ENCODE results near the gene TEFM.
"Not testable (repeated sequence)": the region's sequence is repeated elsewhere in the genome, so short reads cannot be mapped to it uniquely, and the experiment has no call there.

TEFM gene

DNA sequence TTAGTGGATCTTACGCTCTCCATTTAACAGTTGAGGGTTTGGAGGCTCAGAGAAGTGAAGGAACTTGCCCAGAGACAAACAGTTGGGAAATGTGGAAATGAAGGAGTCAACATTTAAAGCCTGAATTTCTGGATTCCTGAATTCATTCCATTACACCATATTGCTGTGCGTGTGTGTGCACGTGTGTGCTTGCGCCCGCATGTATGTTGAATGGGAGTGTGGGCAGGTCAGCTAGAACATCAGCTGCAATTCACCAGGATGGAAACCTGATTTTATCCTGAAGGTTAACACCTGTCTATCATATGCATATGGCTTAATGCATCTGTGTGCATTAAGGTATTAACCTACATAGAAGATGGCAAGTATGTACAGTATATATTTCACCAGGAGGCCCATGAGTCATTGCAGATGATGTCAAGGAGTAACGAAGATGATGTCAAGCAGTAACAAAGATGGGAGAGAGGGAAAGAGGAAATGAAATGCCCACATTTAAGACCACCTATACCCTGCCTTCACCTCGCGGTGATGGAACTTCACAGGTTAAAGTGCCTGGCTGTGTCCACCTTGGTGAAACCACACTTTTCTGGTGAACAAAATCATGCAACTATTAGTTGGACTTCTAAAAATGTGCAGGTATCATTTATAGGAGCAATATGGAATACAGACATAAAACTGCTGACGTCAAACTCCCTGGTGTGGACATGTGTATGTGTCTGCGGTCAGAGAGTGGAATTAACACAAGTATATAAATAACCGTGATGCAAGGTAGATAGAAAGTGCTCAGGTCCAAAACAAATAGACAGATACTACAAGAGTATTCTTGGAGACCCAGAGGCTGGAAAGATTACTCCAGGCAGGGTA is 14.9 kb upstream of the TEFM start:
- DNase-seq: no peak

DNA sequence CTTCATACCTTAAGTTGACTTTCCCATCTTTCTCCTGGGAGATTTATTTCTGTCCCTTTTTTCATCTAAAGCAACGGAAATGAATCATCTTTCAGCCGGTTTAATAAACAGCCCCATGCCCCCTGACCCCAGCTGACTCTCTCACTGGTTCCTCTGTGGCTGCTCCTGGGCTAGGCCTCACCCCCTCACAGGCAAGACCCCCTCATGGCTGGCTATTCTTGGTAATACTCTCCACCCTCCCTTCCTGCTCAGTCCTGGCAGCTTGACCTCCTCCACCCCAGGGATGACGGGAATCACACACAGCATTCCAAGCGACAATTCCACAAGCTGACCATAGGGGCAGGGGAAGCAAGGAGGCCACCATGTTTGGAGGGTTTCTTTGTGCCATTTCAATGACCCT is 14.2 kb upstream of the TEFM start:
- no peak for DNase-seq

DNA sequence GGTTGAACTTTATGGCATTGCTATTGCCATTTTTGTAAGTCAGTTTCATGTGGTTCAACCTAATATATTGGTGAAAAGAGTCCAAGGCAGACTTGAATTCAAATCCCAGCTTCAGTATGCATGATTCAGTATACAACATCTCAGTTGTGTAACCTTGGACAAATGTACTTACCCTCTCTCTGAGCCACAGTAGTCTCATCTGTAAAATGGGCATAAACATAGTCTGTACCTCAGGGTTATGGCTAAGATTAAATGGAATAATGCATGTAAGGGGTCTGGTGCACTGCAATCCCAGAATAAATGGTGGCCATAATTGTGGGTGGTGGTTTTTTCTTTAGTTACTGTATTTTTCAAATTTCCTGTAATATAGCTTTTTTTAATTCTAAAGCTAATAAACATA is 11.0 kb upstream of the TEFM start:
- DNase-seq: no peak

DNA sequence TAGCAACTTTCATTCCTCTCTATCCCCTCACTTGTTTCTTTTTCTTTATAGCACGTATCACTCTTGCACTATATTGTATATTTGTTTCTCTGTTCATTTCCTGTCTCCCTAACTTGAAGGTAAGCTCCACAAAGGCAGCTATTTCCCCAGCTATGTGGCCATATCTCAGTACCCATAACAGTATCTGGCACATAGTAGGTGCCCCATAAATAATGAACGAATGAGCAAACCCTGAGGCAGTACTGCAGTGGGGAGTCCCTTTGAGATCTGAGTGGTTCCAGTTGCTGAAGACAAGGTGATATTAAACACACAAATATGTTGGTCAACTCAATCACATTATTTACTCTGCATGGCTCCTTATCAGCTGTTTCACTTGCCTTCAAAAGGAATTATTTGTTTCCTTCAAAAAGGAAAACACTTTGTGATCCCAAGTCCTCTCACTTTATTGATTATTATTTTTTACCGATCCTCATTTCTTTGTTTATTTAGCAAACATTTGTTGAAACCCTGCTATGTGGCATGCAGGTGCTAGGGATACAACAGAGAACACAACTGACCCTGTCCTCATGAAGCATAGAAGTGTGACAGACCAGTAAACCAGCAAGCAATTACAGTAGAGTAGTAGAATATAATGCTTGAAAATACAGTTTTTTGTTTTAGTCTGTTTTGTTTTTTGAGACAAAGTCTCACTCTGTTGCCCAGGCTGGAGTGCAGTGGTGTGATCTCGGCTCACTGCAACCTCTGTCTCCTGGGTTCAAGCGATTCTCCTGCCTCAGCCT is 10.0 kb upstream of the TEFM start:
- no peak for DNase-seq

DNA sequence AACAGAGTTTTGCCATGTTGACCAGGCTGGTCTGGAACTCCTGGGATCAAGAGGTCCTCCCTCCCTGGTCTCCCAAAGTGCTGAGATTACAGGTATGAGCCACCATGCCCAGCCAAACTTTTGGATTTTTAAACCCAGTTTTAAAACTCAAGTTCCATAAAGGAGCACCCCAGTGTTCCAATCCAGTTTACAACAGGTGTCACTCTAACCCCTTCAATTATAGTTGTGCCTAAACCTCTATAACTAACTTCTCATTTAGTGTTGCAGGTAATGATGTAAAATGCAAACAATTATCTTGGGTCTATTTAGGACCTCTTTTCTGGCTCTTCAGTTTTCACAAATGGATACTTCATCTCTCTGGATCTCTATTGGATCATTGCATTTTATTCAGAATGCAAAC is 7.9 kb upstream of the TEFM start:
- DNase-seq: no peak

DNA sequence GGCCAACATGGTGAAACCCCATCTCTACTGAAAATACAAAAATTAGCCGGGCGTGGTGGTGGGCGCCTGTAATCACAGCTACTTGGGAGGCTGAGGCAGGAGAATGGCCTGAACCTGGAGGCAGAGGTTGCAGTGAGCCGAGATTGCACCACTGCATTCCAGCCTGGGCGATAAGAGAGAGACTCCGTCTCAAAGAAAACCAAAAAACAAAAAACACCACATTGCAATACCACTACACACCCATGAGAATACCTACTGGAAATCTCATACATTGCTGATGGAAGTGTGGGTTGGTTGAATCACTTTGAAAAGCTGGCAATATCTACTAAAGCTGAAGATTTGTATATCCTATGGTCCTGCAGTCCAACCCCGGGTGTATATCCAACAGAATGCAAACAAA is 4.1 kb upstream of the TEFM start:
- not testable (repeated sequence) for DNase-seq

DNA sequence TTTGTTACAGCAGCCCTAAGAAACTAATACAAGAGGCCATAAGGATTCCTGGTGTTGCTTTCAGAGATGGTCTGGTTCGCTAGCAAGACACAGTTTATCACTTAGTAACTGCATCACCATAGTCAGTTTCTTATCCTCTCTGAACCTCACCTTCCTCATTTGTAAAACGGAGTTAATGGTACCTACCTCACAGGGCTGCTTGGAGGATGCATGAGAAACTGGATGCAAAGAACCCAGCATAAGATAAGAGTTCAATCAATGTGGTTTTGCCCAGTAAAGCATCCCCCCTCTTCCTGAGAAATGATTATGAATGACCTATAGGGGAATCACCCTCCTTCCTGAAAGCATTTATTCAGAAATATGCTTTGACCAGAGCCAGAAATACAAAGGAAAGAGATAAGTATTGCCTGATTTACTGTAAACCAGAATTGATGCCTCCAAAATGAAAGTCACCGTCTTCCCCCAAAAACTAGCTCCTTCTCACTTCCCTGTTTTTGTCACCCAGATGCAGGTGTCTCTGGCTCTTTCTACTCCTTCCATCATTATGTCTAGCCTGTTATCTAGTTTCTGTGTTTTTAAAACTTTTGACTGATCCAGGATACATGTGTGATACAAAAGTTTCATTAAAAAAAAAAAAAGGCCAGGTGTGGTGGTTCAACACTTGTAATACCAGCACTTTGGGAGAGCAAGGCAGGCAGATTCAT is 2.8 kb upstream of the TEFM start:
- no peak for DNase-seq

DNA sequence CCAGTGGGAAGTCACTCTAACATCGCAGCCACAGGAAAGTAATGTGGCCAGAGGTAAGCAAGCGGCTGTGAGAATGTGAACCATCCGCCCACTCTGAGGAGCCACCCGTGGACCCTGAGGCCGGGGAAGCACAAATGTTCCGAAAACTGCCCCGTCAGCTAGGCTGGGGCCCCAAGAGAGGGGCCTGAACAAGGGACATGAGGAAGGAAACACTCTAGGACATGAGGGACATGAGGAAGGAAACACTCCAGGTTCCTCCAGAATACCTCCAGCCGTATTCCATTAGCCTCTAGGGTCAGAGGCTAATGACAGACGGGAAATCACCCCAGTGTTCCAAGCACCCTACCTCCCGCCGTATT is 317 bp downstream of the TEFM start:
- DNase-seq: peak in 1 of 2 donors; percentile 43

DNA sequence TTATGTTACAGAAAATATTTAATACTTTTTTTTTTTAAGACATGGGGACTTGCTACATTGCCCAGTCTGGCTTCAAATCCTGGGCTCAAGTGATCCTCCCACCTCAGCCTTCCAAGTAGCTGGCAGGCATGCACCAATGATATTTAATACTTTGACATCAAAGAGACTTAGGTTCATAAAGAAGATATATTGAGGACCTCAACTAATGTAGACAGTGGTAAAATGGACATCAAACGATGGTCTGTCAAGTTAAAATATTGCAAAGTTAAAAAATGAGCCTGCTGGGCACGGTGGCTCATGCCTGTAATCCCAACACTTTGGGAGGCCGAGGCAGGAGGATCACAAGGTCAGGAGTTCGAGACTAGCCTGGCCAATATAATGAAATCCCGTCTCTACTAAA is 8.7 kb downstream of the TEFM start:
- no peak for DNase-seq

DNA sequence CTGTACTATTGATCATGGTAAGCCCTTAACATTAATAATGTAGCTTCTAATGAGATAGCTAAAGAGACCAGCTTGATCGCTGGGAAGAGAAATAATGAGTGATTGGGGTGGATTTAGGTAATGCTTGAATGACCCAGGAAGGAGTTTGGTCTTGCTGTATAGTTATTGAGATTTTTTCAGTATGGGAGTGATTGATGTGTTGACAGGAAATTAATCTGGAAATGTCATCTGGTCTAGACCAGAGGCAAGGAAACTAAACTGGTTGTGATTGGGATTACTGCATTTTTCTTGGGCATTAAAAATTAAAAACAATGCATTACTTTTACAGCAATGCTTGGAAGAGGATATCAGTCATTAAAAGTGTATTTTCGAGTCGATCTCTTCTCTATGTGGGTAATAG is 11.8 kb downstream of the TEFM start:
- DNase-seq: no peak

DNA sequence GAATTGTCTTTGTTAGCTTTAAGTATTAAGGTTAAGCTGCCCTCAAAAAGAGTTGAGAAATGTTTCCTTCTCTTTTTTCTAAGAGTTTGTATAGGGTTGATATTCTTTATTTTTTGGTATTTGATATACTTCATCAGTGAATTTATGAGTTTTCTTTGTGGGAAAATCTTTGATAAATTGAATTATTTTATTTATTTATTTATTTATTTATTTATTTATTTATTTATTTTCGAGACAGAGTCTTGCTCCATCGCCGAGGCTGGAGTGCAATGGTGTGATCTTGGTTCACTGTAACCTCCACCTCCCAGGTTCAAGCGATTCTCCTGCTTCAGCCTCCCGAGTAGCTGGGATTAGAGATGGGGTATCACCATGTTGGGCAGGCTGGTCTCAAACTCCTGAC is 19.9 kb downstream of the TEFM start:
- DNase-seq: no peak

DNA sequence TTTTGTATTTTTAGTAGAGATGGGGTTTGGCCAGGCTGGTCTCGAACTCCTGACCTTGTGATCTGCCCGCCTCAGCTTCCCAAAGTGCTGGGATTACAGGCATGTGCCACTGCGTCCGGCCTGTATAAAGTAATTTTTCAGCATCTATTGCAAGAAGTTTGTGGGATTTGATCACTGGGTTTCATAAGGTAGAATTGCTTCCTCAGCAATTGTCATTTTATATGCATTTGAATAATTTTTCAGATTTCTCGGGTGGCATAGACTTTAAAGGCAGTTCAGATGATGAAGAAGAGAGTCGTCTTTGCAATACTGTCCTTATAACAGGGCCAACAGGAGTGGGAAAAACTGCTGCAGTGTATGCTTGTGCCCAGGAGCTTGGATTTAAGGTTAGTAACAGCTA is 37.0 kb downstream of the TEFM start:
- DNase-seq: no peak

DNA sequence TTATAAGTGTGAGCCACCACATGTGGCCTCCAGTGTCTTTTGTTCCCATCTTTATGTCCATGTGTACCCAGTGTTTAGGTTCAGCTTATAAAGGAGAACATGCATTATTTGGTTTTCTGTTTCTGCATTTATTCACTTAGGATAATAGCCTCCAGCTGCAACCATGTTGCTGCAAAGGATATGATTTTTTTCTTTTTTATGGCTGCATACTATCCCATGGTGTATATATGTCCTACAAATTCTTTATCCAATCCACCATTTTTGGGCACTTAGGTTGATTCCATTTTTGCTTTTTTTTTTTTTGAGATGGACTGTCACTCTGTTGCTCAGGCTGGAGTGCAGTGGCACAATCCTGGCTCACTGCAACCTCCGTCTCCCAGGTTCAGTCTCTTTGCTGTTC is 41.4 kb downstream of the TEFM start:
- DNase-seq: no peak

DNA sequence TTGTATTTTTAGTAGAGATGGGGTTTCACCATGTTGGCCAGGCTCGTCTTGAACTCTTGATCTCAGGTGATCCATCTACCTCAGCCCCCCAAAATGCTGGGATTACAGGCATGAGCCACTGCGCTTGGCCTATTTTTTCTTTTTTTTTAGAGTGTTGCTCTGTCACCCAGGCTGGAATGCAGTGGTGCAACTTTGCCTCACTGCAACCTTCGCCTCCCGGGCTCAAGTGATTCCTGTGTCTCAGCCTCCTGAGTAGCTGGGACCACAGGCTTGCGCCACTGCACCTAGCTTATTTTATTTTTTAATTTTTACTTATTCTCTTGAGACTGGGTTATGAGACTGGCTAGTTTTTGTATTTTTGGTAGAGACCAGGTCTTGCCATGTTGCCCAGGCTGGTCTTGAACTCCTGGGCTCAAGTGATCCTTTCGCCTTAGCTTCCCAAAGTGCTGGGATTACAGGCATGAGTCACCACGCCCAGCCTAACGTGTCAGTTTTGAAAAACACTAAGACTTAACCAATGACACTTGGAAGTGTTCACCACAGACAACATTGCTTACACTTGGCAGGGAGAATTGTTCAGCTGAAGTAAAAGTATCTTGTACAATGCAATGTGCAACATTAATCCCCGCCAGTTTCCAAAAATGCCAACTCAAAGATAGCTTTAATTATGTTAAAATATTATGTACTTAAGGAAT is 47.3 kb downstream of the TEFM start:
- no peak for DNase-seq

DNA sequence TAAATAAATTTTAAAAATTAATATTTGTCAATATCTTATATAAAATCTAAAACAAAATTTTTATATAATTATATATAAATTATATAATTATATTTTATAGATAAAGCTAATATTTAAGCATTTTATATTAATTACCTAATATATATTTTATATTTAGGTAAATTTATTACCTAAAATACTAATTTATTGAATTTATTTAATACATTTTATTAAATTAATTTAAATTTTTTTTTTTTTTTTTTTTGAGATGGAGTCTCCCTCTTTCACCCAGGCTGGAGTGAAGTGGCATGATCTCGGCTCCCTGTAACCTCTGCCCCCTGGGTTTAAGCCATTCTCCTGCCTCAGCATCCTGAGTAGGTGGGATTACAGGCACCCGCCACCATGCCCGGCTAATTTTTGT is 51.9 kb downstream of the TEFM start:
- DNase-seq: no peak
